Parathyroid adenoma (tissue), 2 donors: ENCODE results near the gene ZNF384.

Source experiments
- H2AFZ ChIP-seq: fragments of 300-600 bp; sonication (generic); one replicate; pipeline ENCODE4 v1.7.0; 2017; ENCODE audit warnings: antibody characterized with exemption, mild to moderate bottlenecking
- H3K27ac ChIP-seq: fragments of 300-600 bp; sonication (generic); one replicate; pipeline ENCODE4 v1.7.0; 2017
- H3K27me3 ChIP-seq: fragments of 300-600 bp; sonication (generic); one replicate; pipeline ENCODE4 v1.7.0; 2017; ENCODE audit warnings: low read length; ENCODE audit not compliant: control insufficient read depth, insufficient read depth
- H3K36me3 ChIP-seq: fragments of 300-600 bp; sonication (generic); one replicate; pipeline ENCODE4 v1.7.0; 2017; ENCODE audit warnings: low read length; ENCODE audit not compliant: control insufficient read depth, insufficient read depth
- H3K4me1 ChIP-seq: fragments of 300-600 bp; sonication (generic); one replicate; pipeline ENCODE4 v1.7.0; 2017; ENCODE audit warnings: control low read depth
- H3K4me2 ChIP-seq: fragments of 300-600 bp; sonication (generic); one replicate; pipeline ENCODE4 v1.7.0; 2017; ENCODE audit warnings: low read length
- H3K4me3 ChIP-seq: fragments of 300-600 bp; sonication (generic); one replicate; pipeline ENCODE4 v1.7.0; 2017; ENCODE audit warnings: low read depth, low read length
- H3K79me2 ChIP-seq: fragments of 300-600 bp; sonication (generic); one replicate; pipeline ENCODE4 v1.7.0; 2017; ENCODE audit warnings: control low read depth
- H3K9ac ChIP-seq: fragments of 300-600 bp; sonication (generic); one replicate; pipeline ENCODE4 v1.7.0; 2017; ENCODE audit warnings: mild to moderate bottlenecking
- H3K9me3 ChIP-seq: fragments of 300-600 bp; sonication (generic); one replicate; pipeline ENCODE4 v1.7.0; 2017; ENCODE audit warnings: low read length; ENCODE audit not compliant: control insufficient read depth
- TF ChIP-seq, protein P1 (sequence below): fragments of 300-600 bp; sonication (generic); IDR thresholded peaks from one replicate; pipeline ENCODE4 v1.7.0; 2017; ENCODE audit warnings: antibody characterized with exemption, mild to moderate bottlenecking
- donor health status: primary hyperparathyroidism.

Gene ZNF384

DNA sequence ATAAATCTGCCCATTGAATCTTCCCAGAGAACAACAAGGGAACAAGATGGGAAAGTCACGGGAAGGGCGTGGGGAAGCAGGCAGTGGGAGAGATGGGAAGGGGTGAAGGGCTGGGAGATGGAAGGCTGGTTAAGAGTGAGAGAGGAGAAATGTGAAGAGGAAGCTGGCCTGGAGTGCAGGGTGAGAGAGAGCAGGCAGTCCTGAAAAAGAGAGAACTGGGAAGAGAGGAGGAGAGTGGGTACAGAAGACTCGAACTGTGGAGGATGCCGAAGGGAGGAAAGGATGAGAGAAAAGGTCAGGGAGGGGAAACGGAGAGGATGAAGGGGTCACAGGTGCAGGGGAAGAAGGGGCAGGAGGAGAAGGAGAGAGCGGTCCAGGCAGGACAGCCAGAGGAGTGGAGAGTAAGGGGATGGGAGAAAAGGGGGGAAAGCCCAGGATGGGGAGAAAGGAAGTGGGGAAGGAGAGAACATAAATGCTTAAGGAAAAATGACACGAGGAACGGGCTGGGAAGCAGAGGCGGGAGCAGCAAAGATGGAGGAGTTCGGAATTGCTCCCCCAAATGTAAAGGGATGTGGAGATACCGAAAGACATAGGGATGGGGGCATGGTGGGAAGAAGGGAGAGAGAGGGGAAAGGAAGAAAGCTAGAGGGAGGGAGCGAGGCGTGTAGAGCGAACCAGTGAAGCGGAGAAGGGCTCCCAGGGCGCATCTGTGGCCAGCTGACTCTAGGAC is 10.2 kb upstream of the ZNF384 start:
- Histone ChIP-seq H3K9me3 (no peaks in the 10 kb centered on the region), H3K4me3 (peak overlapping the region; percentile 53), H3K79me2 (no peaks in the 10 kb centered on the region), H2AFZ (peak overlapping the region; percentile 70), H3K36me3 (no peaks in the 10 kb centered on the region), H3K27ac (no peak overlapping the region), H3K4me1 (peaks cover 3% of the 10 kb centered on the region), H3K4me2 (peak overlapping the region; percentile 83), H3K9ac (no peak overlapping the region), H3K27me3 (no peaks in the 10 kb centered on the region)
- TF ChIP-seq, protein P1, sequence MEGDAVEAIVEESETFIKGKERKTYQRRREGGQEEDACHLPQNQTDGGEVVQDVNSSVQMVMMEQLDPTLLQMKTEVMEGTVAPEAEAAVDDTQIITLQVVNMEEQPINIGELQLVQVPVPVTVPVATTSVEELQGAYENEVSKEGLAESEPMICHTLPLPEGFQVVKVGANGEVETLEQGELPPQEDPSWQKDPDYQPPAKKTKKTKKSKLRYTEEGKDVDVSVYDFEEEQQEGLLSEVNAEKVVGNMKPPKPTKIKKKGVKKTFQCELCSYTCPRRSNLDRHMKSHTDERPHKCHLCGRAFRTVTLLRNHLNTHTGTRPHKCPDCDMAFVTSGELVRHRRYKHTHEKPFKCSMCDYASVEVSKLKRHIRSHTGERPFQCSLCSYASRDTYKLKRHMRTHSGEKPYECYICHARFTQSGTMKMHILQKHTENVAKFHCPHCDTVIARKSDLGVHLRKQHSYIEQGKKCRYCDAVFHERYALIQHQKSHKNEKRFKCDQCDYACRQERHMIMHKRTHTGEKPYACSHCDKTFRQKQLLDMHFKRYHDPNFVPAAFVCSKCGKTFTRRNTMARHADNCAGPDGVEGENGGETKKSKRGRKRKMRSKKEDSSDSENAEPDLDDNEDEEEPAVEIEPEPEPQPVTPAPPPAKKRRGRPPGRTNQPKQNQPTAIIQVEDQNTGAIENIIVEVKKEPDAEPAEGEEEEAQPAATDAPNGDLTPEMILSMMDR = no peak

DNA sequence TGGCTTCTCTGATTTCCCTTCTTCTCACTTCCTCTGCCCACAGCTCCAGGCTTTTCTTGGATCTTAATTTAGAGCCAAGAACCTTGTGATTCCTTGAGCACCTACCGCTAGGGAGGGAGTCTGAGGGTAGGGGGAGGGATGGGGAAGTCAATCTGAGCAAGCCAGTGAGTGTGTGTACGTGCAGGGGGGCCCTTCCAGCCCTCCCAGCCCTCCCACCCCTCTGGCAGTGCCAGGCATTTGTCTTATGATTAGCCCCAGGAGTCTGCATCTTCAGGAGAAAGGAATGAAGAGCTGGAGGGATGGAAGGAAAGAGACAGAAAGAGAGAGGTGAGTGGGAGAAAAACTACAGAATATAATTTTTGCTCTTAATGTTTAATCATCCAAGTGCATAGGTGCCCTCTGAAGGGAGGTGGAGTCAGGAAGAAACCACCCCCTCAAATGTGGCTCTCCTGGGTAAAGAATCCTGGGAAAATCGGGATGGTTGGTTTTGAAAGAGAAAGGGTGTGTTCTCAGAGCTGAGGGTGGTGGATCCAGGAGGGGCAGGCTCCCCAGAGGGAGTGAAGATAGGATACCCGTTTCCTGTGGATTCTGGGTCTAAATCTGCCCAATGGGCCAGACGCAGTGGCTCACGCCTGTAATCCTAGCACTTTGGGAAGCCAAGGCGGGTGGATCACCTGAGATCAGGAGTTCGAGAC is 9.3 kb upstream of the ZNF384 start:
- Histone ChIP-seq H3K27me3 (no peaks in the 10 kb centered on the region), H2AFZ (no peak overlapping the region), H3K9ac (no peak overlapping the region), H3K4me1 (peaks cover 3% of the 10 kb centered on the region), H3K9me3 (no peaks in the 10 kb centered on the region), H3K36me3 (no peaks in the 10 kb centered on the region), H3K79me2 (no peaks in the 10 kb centered on the region), H3K27ac (no peak overlapping the region), H3K4me3 (no peak overlapping the region), H3K4me2 (no peak overlapping the region)
- TF ChIP-seq, protein P1 = no peak

DNA sequence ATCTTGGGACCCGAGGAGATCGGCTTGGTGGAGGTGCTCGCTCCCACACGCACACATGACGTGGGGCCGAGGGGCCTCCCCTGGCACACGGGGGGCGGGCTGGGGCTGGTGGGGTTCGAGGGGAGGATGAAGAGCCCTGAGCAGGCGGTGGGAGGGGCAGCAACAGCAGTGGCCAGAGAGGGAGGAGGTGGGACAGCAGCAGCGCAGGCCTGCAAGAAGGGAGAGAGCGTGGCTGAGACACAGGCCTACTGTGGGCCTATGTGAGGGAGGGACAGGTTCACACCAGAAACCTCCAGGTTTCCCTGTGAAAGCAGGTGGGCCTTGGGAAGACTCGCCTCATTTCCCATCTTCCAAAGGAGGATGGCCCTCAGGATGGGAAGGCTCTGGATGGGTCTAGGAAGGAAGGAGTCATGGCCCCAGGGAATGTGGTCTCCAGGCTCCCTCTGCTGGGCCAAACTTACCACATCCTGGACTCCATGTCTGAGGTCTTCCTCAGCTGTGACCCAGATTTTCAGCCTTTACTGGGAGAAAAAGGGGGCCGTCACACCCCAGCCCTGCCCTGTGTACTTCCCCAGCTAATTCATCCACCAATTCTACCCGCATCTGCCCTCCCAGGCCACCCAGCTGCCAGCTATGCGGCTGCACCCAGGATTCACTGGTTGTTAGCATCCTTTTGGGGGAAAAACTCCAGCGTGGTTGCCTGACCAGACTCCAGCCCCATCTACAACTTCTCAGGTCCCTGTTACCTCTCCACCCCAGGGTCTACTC is 8.6 kb upstream of the ZNF384 start:
- H3K27me3 ChIP-seq = no peaks in the 10 kb centered on the region
- no peaks in the 10 kb centered on the region for H3K79me2 ChIP-seq
- no peak overlapping the region for H2AFZ ChIP-seq
- no peaks in the 10 kb centered on the region for H3K36me3 ChIP-seq
- H3K4me3 ChIP-seq = no peak overlapping the region
- no peak overlapping the region for H3K27ac ChIP-seq
- H3K4me2 ChIP-seq = no peak overlapping the region
- no peaks in the 10 kb centered on the region for H3K9me3 ChIP-seq
- H3K9ac ChIP-seq = no peak overlapping the region
- TF ChIP-seq, protein P1 = peak; percentile 43
- H3K4me1 ChIP-seq = peaks cover 3% of the 10 kb centered on the region

DNA sequence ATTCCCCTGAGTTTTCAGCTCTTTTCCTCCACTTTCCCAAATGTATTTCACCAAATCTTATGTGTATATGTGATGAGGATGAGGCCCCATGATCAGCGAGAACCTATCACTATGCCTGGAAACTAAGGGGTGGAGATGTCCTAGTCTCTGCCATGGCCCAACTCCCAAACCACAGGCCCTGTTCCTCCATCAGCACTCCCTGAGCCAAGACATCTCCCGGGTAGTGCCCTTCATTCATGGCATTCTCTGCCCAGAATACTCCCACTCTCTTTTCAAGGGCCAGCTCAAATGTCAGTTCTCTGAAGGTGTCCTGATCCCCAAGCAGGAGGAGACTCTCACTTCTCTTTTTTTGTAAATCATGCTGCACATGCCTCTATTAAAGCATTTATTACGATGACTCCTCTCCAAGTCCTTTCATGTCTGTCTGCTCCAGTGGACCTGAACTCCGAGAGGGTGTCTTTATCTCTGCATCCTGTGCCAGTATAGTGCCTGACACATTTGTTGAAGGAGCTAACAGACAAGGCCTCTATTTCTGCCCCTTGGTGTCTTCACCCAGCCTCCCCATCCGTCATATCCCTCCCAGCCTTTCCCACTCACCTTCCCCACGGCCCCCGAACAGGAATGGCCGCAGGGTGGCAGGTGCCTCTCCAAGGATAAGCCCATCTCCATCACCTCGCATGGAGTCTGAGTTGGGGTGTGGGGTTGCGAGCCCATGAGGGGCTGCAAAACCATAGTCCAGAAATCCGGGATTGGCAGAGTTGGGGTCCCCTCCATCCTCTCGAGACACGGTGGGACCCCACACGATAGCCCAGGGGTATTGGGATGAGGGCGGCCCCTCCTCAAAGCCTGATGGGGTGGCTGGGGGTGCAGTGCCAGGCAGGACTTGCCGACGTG is 7.8 kb upstream of the ZNF384 start:
- H3K79me2 ChIP-seq = no peaks in the 10 kb centered on the region
- no peaks in the 10 kb centered on the region for H3K36me3 ChIP-seq
- peaks cover 3% of the 10 kb centered on the region for H3K4me1 ChIP-seq
- TF ChIP-seq, protein P1 = no peak
- H3K4me3 ChIP-seq = no peak overlapping the region
- no peak overlapping the region for H2AFZ ChIP-seq
- no peaks in the 10 kb centered on the region for H3K27me3 ChIP-seq
- no peaks in the 10 kb centered on the region for H3K9me3 ChIP-seq
- no peak overlapping the region for H3K27ac ChIP-seq
- H3K9ac ChIP-seq = no peak overlapping the region
- H3K4me2 ChIP-seq = no peak overlapping the region
